Upper lobe of left lung (tissue), 6 donors: Measurements from ENCODE around the gene KNOP1. TPM values are rescaled to one million over a fixed set of nuclear protein-coding genes. Genes with fewer than 3 reads are reported as not detected.

Experiments used
- ATAC-seq, 2 donors: fragments of 200-7000 bp; cut with Tn5 transposase; one replicate each; pipeline ENCODE4 v1.9.1; 2022; ENCODE audit warnings: mild to moderate bottlenecking in 2 of 2, moderate library complexity in 2 of 2; ENCODE audit not compliant: low FRiP score in 2 of 2
- DNase-seq, 2 donors: peaks; one replicate each; pipeline ENCODE4 v3.0.0-alpha.2; 2019 to 2020
- H3K27ac ChIP-seq, 4 donors: fragments of 200-600 bp; sonication (generic); one replicate each; pipeline ENCODE4 v1.5.1; 2016 to 2019
- H3K27me3 ChIP-seq, 4 donors: fragments of 200-600 bp; sonication (generic); one replicate each; pipeline ENCODE4 v1.5.1; 2017 to 2019
- H3K36me3 ChIP-seq, 4 donors: fragments of 200-600 bp; sonication (generic); one replicate each; pipeline ENCODE4 v1.5.1; 2016 to 2019
- H3K4me1 ChIP-seq, 4 donors: fragments of 200-600 bp; sonication (generic); one replicate each; pipeline ENCODE4 v1.5.1; 2018 to 2019
- H3K4me3 ChIP-seq, 4 donors: fragments of 200-600 bp; sonication (generic); one replicate each; pipeline ENCODE4 v1.5.1; 2017 to 2019; ENCODE audit warnings: mild to moderate bottlenecking in 2 of 4, moderate library complexity in 1 of 4
- H3K9me3 ChIP-seq, 4 donors: fragments of 200-600 bp; sonication (generic); one replicate each; pipeline ENCODE4 v1.5.1; 2018 to 2019
- EP300 ChIP-seq, 4 donors: sonication (generic); formaldehyde crosslinking; IDR thresholded peaks; one replicate each; pipeline ENCODE4 v1.5.1; 2017; ENCODE audit warnings: antibody characterized with exemption in 4 of 4, control low read depth in 2 of 4
- POLR2A ChIP-seq, 4 donors: fragments of 450-650 bp; IDR thresholded peaks; one replicate each; pipeline ENCODE4 v1.5.1; 2016 to 2017; ENCODE audit warnings: antibody characterized with exemption in 4 of 4, mild to moderate bottlenecking in 2 of 4
- POLR2AphosphoS5 ChIP-seq, 2 donors: sonication (generic); formaldehyde crosslinking; IDR thresholded peaks; one replicate each; pipeline ENCODE4 v1.5.1; 2017; ENCODE audit warnings: antibody characterized with exemption in 2 of 2
- WGBS, 2 donors: methylation state at CpG; one replicate each; pipeline ENCODE4 v1.1.5; 2017 to 2018; 5-methylcytosine and 5-hydroxymethylcytosine counted together
- total RNA-seq, 6 donors: library from RNA; depleted of rRNA in 4 of 6; stranded (reverse); fragments of >200 nt in 4 of 6; gene quantifications; one replicate each; pipeline versions ENCODE4 v1.1.0 to v1.2.1, GENCODE V29; 2016 to 2021
- TF ChIP-seq, protein P1 (sequence below), 6 experiments: fragments of 450-650 bp in 4 of 6; fragments of 200-600 bp in 2 of 6; sonication (generic) in 2 of 6; IDR thresholded peaks; one replicate each; pipeline ENCODE4 v1.5.1; 2016 to 2019; ENCODE audit warnings: antibody characterized with exemption in 6 of 6
- donor health status: DM: no; HTN: no; CAD: no; lungs with moderate emphysema.
- donor health status: DM: no; HTN: yes; CAD: no; lungs with severe emphysema.

The KNOP1 gene
- total RNA-seq, 6 donors from 2014 or later, result 4.4 to 23.3 (median 12.1) TPM

GRCh38 chr16:19703172-19703889, 14.7 kb downstream of the KNOP1 start:
- peaks cover 0 to 67% (median 12%) of the 10 kb centered on the region in 4 donors for H3K36me3 ChIP-seq
- ATAC-seq (no peak), DNase-seq (no peak)
- H3K9me3 ChIP-seq, result no peaks in the 10 kb centered on the region
- 73 to 75% methylated on average over 6 of the region's 6 CpGs for WGBS, 2 donors
- peak overlapping the region; percentile 74 to 88 (median 84) for H3K27ac ChIP-seq
- no peak overlapping the region for H3K4me3 ChIP-seq
- TF ChIP-seq POLR2AphosphoS5 (IDR thresholded peaks at IDR 0.05), result no peak
- no peak for TF ChIP-seq EP300 (IDR thresholded peaks at IDR 0.05)
- no peak for TF ChIP-seq POLR2A (IDR thresholded peaks at IDR 0.05)
- TF ChIP-seq, protein P1, sequence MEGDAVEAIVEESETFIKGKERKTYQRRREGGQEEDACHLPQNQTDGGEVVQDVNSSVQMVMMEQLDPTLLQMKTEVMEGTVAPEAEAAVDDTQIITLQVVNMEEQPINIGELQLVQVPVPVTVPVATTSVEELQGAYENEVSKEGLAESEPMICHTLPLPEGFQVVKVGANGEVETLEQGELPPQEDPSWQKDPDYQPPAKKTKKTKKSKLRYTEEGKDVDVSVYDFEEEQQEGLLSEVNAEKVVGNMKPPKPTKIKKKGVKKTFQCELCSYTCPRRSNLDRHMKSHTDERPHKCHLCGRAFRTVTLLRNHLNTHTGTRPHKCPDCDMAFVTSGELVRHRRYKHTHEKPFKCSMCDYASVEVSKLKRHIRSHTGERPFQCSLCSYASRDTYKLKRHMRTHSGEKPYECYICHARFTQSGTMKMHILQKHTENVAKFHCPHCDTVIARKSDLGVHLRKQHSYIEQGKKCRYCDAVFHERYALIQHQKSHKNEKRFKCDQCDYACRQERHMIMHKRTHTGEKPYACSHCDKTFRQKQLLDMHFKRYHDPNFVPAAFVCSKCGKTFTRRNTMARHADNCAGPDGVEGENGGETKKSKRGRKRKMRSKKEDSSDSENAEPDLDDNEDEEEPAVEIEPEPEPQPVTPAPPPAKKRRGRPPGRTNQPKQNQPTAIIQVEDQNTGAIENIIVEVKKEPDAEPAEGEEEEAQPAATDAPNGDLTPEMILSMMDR (IDR thresholded peaks at IDR 0.05), result no peak
- H3K27me3 ChIP-seq, result no peaks in the 10 kb centered on the region
- H3K4me1 ChIP-seq, result peaks cover 26 to 42% (median 31%) of the 10 kb centered on the region in 4 donors

DNA sequence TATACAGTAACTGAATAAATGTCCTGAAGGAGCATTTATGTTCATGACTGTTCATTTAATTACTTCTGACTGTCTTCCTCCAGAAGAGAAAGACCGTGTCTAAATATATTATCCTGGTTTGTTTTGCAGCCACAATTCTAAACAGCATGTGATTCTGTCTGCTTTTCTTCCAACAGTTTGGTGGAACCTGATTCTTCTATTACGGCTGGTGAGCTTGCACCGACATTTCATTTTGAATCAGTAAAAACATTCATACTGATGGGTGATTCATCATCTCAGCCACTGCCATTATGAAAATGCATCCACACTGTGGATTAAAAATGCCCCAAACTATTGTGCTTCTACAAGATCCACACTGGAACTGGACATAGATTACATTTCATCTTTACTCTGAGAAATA, 16.9 kb downstream of the KNOP1 start:
- H3K27ac ChIP-seq, result peak overlapping the region in 3 of 4 donors; percentile 44 to 58 (median 45)
- H3K4me3 ChIP-seq, result no peak overlapping the region
- no peak for DNase-seq
- H3K36me3 ChIP-seq, result peaks cover 0 to 48% (median 9%) of the 10 kb centered on the region in 4 donors
- H3K9me3 ChIP-seq, result no peaks in the 10 kb centered on the region
- TF ChIP-seq, protein P1 (IDR thresholded peaks at IDR 0.05), result no peak
- TF ChIP-seq EP300 (IDR thresholded peaks at IDR 0.05), result no peak
- no peak for TF ChIP-seq POLR2A (IDR thresholded peaks at IDR 0.05)
- TF ChIP-seq POLR2AphosphoS5 (IDR thresholded peaks at IDR 0.05), result no peak
- no peak for ATAC-seq
- H3K4me1 ChIP-seq, result peaks cover 39 to 65% (median 51%) of the 10 kb centered on the region in 4 donors
- 82 to 86% methylated on average over 3 of the region's 3 CpGs for WGBS, 2 donors
- H3K27me3 ChIP-seq, result no peaks in the 10 kb centered on the region

- Histone ChIP-seq H3K4me1 (peaks cover 42 to 65% (median 56%) of the 10 kb centered on the region in 4 donors), H3K27ac (peak overlapping the region in 3 of 4 donors; percentile 44 to 58 (median 45)), H3K9me3 (no peaks in the 10 kb centered on the region), H3K4me3 (no peak overlapping the region), H3K27me3 (no peaks in the 10 kb centered on the region), H3K36me3 (peaks cover 0 to 43% (median 9%) of the 10 kb centered on the region in 4 donors)
- TF ChIP-seq POLR2AphosphoS5 (IDR thresholded peaks at IDR 0.05) (no peak), EP300 (IDR thresholded peaks at IDR 0.05) (no peak), POLR2A (IDR thresholded peaks at IDR 0.05) (no peak)
- TF ChIP-seq, protein P1 (IDR thresholded peaks at IDR 0.05), result no peak
- WGBS, 2 donors, result 28 to 57% methylated on average over 6 of the region's 6 CpGs
- DNase-seq (no peak), ATAC-seq (no peak)
These were observed 17.7 kb downstream of the KNOP1 start for GRCh38 chr16:19700319-19700781.

- peaks cover 0 to 37% (median 7%) of the 10 kb centered on the region in 4 donors for H3K36me3 ChIP-seq
- ATAC-seq, result peak in 1 of 2 donors; percentile 32
- no peak for DNase-seq
- peaks cover 34 to 57% (median 47%) of the 10 kb centered on the region in 4 donors for H3K4me1 ChIP-seq
- TF ChIP-seq, protein P1 (IDR thresholded peaks at IDR 0.05), result no peak
- TF ChIP-seq POLR2A (IDR thresholded peaks at IDR 0.05) (no peak), EP300 (IDR thresholded peaks at IDR 0.05) (no peak), POLR2AphosphoS5 (IDR thresholded peaks at IDR 0.05) (no peak)
- H3K9me3 ChIP-seq, result no peaks in the 10 kb centered on the region
- H3K27ac ChIP-seq, result peak overlapping the region in 1 of 4 donors; percentile 16
- WGBS, 2 donors, result 93 to 100% methylated on average over 3 to 8 of the region's 8 CpGs
- H3K27me3 ChIP-seq, result no peaks in the 10 kb centered on the region
- H3K4me3 ChIP-seq, result no peak overlapping the region
These were observed 18.6 kb downstream of the KNOP1 start for GRCh38 chr16:19699472-19699871.
